Mesodermal cell (in vitro differentiated cells): ENCODE data around the gene ZDHHC9.

Source experiments
- H3K27ac ChIP-seq: 2 replicates; pipeline ENCODE4 v1.7.0; 2013; ENCODE audit warnings: mild to moderate bottlenecking, low read depth, low read length, moderate library complexity; ENCODE audit not compliant: severe bottlenecking
- H3K36me3 ChIP-seq: 2 replicates; pipeline ENCODE4 v1.7.1; 2013; ENCODE audit warnings: mild to moderate bottlenecking, low read length, moderate library complexity; ENCODE audit not compliant: control insufficient read depth, insufficient read depth
- H3K4me1 ChIP-seq: one replicate; pipeline ENCODE4 v1.7.1; 2013; ENCODE audit warnings: mild to moderate bottlenecking, low read length; ENCODE audit not compliant: insufficient read depth, control insufficient read depth, poor library complexity, severe bottlenecking
- H3K4me3 ChIP-seq: 2 replicates; pipeline ENCODE4 v1.7.0; 2013; ENCODE audit warnings: low read length, control low read depth, mild to moderate bottlenecking; ENCODE audit not compliant: insufficient read depth, poor library complexity, severe bottlenecking; ENCODE audit errors: extremely low read depth
- H3K9me3 ChIP-seq: 2 replicates; pipeline ENCODE4 v1.7.1; 2013; ENCODE audit warnings: mild to moderate bottlenecking, low read length, moderate library complexity; ENCODE audit not compliant: control insufficient read depth
- WGBS, 2 experiments: methylation state at CpG; one replicate each; pipeline ENCODE4 v1.1.5; 2013; ENCODE audit warnings: missing lambda C conversion rate in 2 of 2; ENCODE audit not compliant: insufficient coverage in 2 of 2; 5-methylcytosine and 5-hydroxymethylcytosine counted together

Gene ZDHHC9

GRCh38 chrX:129785160-129785947 is 58.3 kb downstream of the ZDHHC9 start:
- Histone ChIP-seq H3K4me1 (no peaks in the 10 kb centered on the region), H3K27ac (no peak overlapping the region), H3K9me3 (no peaks in the 10 kb centered on the region), H3K36me3 (no peaks in the 10 kb centered on the region), H3K4me3 (no peak overlapping the region)
- 90 to 95% methylated on average over 2 to 4 of the region's 11 CpGs for WGBS, 2 experiments

- H3K9me3 ChIP-seq = no peaks in the 10 kb centered on the region
- H3K4me1 ChIP-seq = no peaks in the 10 kb centered on the region
- no peak overlapping the region for H3K27ac ChIP-seq
- WGBS, 2 experiments = 92% methylated on average over 4 of the region's 7 CpGs; no CpG with 5 or more reads in 1 of the 2 experiments
- H3K36me3 ChIP-seq = no peaks in the 10 kb centered on the region
- no peak overlapping the region for H3K4me3 ChIP-seq
These were observed 59.3 kb downstream of the ZDHHC9 start for GRCh38 chrX:129784371-129784770.

GRCh38 chrX:129783291-129783713 is 60.4 kb downstream of the ZDHHC9 start:
- Histone ChIP-seq H3K9me3 (no peaks in the 10 kb centered on the region), H3K36me3 (no peaks in the 10 kb centered on the region), H3K27ac (no peak overlapping the region), H3K4me3 (no peak overlapping the region), H3K4me1 (no peaks in the 10 kb centered on the region)
- 93 to 96% methylated on average over 5 to 7 of the region's 11 CpGs for WGBS, 2 experiments

GRCh38 chrX:129782706-129783105 is 61.0 kb downstream of the ZDHHC9 start:
- Histone ChIP-seq H3K36me3 (no peaks in the 10 kb centered on the region), H3K4me1 (peaks cover 2% of the 10 kb centered on the region), H3K4me3 (no peak overlapping the region), H3K9me3 (no peaks in the 10 kb centered on the region), H3K27ac (no peak overlapping the region)
- WGBS, 2 experiments = 71 to 100% methylated on average over 2 of the region's 4 CpGs

GRCh38 chrX:129781680-129782495 is 61.8 kb downstream of the ZDHHC9 start:
- H3K4me3 ChIP-seq = no peak overlapping the region
- no peaks in the 10 kb centered on the region for H3K9me3 ChIP-seq
- H3K4me1 ChIP-seq = peaks cover 10% of the 10 kb centered on the region
- H3K27ac ChIP-seq = no peak overlapping the region
- H3K36me3 ChIP-seq = no peaks in the 10 kb centered on the region
- 83 to 100% methylated on average over 2 of the region's 10 CpGs for WGBS, 2 experiments

- Histone ChIP-seq H3K27ac (no peak overlapping the region), H3K9me3 (no peaks in the 10 kb centered on the region), H3K36me3 (no peaks in the 10 kb centered on the region), H3K4me1 (peaks cover 10% of the 10 kb centered on the region), H3K4me3 (no peak overlapping the region)
- 60 to 62% methylated on average over 2 to 3 of the region's 8 CpGs for WGBS, 2 experiments
These were observed 62.5 kb downstream of the ZDHHC9 start for GRCh38 chrX:129781134-129781672.

GRCh38 chrX:129780441-129781105 is 63.1 kb downstream of the ZDHHC9 start:
- Histone ChIP-seq H3K27ac (no peak overlapping the region), H3K4me3 (no peak overlapping the region), H3K4me1 (peaks cover 10% of the 10 kb centered on the region), H3K36me3 (no peaks in the 10 kb centered on the region), H3K9me3 (no peaks in the 10 kb centered on the region)
- 91% methylated on average over 4 to 5 of the region's 6 CpGs for WGBS, 2 experiments

GRCh38 chrX:129779747-129780146 is 63.9 kb downstream of the ZDHHC9 start, which contains the start of gene SASH3:
SASH3 (plus strand) TSS chrX:129779949; CDS start chrX:129780098, 149 bp downstream.
- Histone ChIP-seq H3K4me3 (no peak within 1 kb of the TSS), H3K36me3 (no peaks in the 10 kb centered on the region), H3K4me1 (peaks cover 10% of the 10 kb centered on the region), H3K9me3 (no peaks in the 10 kb centered on the region), H3K27ac (no peak within 1 kb of the TSS)
- WGBS, 2 experiments = 96% methylated on average over 11 of the region's 13 CpGs; no CpG with 5 or more reads in 1 of the 2 experiments

- H3K9me3 ChIP-seq = no peaks in the 10 kb centered on the region
- 99 to 100% methylated on average over 3 to 7 of the region's 7 CpGs for WGBS, 2 experiments
- no peaks in the 10 kb centered on the region for H3K36me3 ChIP-seq
- H3K4me1 ChIP-seq = peaks cover 10% of the 10 kb centered on the region
- H3K27ac ChIP-seq = no peak overlapping the region
- H3K4me3 ChIP-seq = no peak overlapping the region
These were observed 64.5 kb downstream of the ZDHHC9 start for GRCh38 chrX:129779086-129779672.
